Panc1 (cell line): Measurements from ENCODE around the gene RAD9B. TPM values are rescaled to one million over a fixed set of nuclear protein-coding genes. Genes with fewer than 3 reads are reported as not detected.

ENCODE experiments used
- ATAC-seq: fragments of 200-7000 bp; cut with Tn5 transposase; 2 replicates; pipeline ENCODE4 v1.9.1; 2020; ENCODE audit warnings: mild to moderate bottlenecking, moderate library complexity
- BruUV-seq: library from RNA; stranded (reverse); fragments of 400-500 nt; replicated peaks from 2 replicates; lab custom pipeline; 2021; lab: Mats Ljungman, UMichigan
- CTCF ChIA-PET: fragments of 300-600 bp; sonication (Branson Sonifier 250); formaldehyde crosslinking; loops from one replicate; lab custom pipeline; 2022; ENCODE audit warnings: antibody characterized with exemption; lab: Charles Lee
- POLR2A ChIA-PET: fragments of 300-600 bp; sonication (Branson Sonifier 250); formaldehyde crosslinking; loops from one replicate; lab custom pipeline; 2022; ENCODE audit warnings: antibody characterized with exemption; lab: Charles Lee
- DNase-seq: peaks from one replicate; pipeline ENCODE4 v3.0.0-alpha.2; 2010; ENCODE audit warnings: low read depth, low spot score
- H3K27ac ChIP-seq: 2 replicates; pipeline ENCODE4 v1.5.1; 2011; ENCODE audit warnings: mild to moderate bottlenecking, low read length, inconsistent platforms
- H3K27me3 ChIP-seq: fragments of 200-500 bp; sonication (Bioruptor generic); 2 replicates; pipeline ENCODE4 v1.6.0; 2014; ENCODE audit warnings: low read length, inconsistent platforms; ENCODE audit not compliant: control insufficient read depth, insufficient read depth
- H3K36me3 ChIP-seq: fragments of 200-500 bp; sonication (Bioruptor generic); 2 replicates; pipeline ENCODE4 v1.5.1; 2014; ENCODE audit warnings: inconsistent platforms, mild to moderate bottlenecking, low read length, moderate library complexity; ENCODE audit not compliant: control insufficient read depth, insufficient read depth
- H3K4me1 ChIP-seq: 2 replicates; pipeline ENCODE4 v1.5.1; 2011; ENCODE audit warnings: inconsistent platforms, mild to moderate bottlenecking, low read length, moderate library complexity; ENCODE audit not compliant: control insufficient read depth, insufficient read depth
- H3K4me3 ChIP-seq, 2 experiments: 2 replicates each; pipeline ENCODE4 v1.5.1; 2011 to 2012; ENCODE audit warnings: low read depth in 2 of 2, low read length in 2 of 2, mild to moderate bottlenecking in 2 of 2, inconsistent platforms in 1 of 2, moderate library complexity in 1 of 2
- H3K9me3 ChIP-seq: fragments of 200-500 bp; sonication (Bioruptor generic); 2 replicates; pipeline ENCODE4 v1.5.1; 2014; ENCODE audit warnings: low read depth, mild to moderate bottlenecking, inconsistent platforms, low read length, moderate library complexity; ENCODE audit not compliant: control insufficient read depth, insufficient read depth
- CTCF ChIP-seq: fragments of 450-650 bp; IDR thresholded peaks from 2 replicates; pipeline ENCODE4 v1.5.1; 2017; ENCODE audit warnings: mild to moderate bottlenecking
- POLR2AphosphoS5 ChIP-seq: IDR thresholded peaks from 2 replicates; pipeline ENCODE4 v1.6.1; 2012; ENCODE audit warnings: mild to moderate bottlenecking, low read depth, low read length, moderate library complexity
- SIN3A ChIP-seq: IDR thresholded peaks from 2 replicates; pipeline ENCODE4 v1.6.1; 2012; ENCODE audit warnings: low read depth, mild to moderate bottlenecking, low read length, moderate library complexity, borderline replicate concordance; ENCODE audit not compliant: insufficient read depth
- TCF7L2 ChIP-seq: IDR thresholded peaks from 2 replicates; pipeline ENCODE4 v1.6.1; 2011; ENCODE audit warnings: mild to moderate bottlenecking, low read depth, low read length, inconsistent platforms
- in situ Hi-C: cut with HindIII; loops from 2 replicates; pipeline ENCODE4 v1.10.0; 2016; ENCODE audit warnings: low sequenced_read_pairs, low pct_unique_long_range_greater_than_20kb
- intact Hi-C: fragments of 100-400 bp; cut with micrococcal nuclease; formaldehyde crosslinking; loops from one replicate; pipeline ENCODE4 v1.10.0; 2022; ENCODE audit not compliant: unreplicated experiment
- total RNA-seq: library from RNA; stranded (reverse); gene quantifications from one replicate; pipeline ENCODE4 v1.2.1, GENCODE V29; 2021; ENCODE audit not compliant: unreplicated experiment
- TF ChIP-seq, protein P1 (sequence below), 2 experiments: IDR thresholded peaks; 2 replicates each; pipeline ENCODE4 v1.6.1; 2011 to 2012; ENCODE audit warnings: low read depth in 2 of 2, control low read depth in 1 of 2, low read length in 1 of 2, mild to moderate bottlenecking in 1 of 2, moderate library complexity in 1 of 2; ENCODE audit not compliant: insufficient read depth in 1 of 2

The RAD9B gene
- total RNA-seq, 1 experiment from 2014 or later: 0.98 TPM

DNA sequence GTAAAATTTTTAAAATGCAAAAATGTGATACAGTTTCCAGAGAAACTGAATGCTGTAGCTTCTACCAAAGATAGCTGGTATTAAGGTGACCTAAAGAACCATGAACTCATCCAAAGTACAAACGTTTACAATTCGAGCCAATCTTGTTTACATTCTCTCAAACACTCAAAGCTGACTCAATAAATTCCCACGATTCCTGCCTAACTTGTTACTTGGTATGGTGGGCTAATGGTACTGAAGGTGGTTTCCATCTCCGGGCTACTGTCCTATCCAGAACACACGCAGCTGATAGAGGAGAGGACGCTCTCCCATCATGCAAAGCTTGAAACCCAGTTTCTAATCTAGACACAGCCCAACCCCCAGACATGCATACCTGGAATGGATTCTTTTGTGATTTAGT lies 31.5 kb downstream of the RAD9B start:
- H3K36me3 ChIP-seq: peaks cover 8% of the 10 kb centered on the region; the same call in 1 of the 2 replicates
- DNase-seq (no peak), ATAC-seq (no peak)
- H3K27me3 ChIP-seq: no peaks in the 10 kb centered on the region
- POLR2A ChIA-PET: interaction anchor here (0.6 kb wide), 1 partner anchor 47 kb away, joined by 4 read pairs; no protein-coding TSS in a partner anchor
- H3K4me1 ChIP-seq: no peaks in the 10 kb centered on the region
- in situ Hi-C loops (no loop called here), intact Hi-C loops (no loop called here)
- H3K27ac ChIP-seq: no peak overlapping the region
- CTCF ChIA-PET: interaction anchor here (0.6 kb wide), 1 partner anchor 11 kb away, joined by 4 read pairs; no protein-coding TSS in a partner anchor
- no peak for TF ChIP-seq TCF7L2
- no peak for TF ChIP-seq SIN3A
- TF ChIP-seq POLR2AphosphoS5: no peak
- TF ChIP-seq, protein P1, sequence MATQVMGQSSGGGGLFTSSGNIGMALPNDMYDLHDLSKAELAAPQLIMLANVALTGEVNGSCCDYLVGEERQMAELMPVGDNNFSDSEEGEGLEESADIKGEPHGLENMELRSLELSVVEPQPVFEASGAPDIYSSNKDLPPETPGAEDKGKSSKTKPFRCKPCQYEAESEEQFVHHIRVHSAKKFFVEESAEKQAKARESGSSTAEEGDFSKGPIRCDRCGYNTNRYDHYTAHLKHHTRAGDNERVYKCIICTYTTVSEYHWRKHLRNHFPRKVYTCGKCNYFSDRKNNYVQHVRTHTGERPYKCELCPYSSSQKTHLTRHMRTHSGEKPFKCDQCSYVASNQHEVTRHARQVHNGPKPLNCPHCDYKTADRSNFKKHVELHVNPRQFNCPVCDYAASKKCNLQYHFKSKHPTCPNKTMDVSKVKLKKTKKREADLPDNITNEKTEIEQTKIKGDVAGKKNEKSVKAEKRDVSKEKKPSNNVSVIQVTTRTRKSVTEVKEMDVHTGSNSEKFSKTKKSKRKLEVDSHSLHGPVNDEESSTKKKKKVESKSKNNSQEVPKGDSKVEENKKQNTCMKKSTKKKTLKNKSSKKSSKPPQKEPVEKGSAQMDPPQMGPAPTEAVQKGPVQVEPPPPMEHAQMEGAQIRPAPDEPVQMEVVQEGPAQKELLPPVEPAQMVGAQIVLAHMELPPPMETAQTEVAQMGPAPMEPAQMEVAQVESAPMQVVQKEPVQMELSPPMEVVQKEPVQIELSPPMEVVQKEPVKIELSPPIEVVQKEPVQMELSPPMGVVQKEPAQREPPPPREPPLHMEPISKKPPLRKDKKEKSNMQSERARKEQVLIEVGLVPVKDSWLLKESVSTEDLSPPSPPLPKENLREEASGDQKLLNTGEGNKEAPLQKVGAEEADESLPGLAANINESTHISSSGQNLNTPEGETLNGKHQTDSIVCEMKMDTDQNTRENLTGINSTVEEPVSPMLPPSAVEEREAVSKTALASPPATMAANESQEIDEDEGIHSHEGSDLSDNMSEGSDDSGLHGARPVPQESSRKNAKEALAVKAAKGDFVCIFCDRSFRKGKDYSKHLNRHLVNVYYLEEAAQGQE (IDR thresholded peaks at IDR 0.05; ENCODE audit: insufficient read depth in 1 of 2, low read depth in 2 of 2, low read length in 1 of 2): no peak
- TF ChIP-seq CTCF: no peak
- no TSS peak for BruUV-seq
- H3K9me3 ChIP-seq: no peaks in the 10 kb centered on the region
- H3K4me3 ChIP-seq: no peak overlapping the region

DNA sequence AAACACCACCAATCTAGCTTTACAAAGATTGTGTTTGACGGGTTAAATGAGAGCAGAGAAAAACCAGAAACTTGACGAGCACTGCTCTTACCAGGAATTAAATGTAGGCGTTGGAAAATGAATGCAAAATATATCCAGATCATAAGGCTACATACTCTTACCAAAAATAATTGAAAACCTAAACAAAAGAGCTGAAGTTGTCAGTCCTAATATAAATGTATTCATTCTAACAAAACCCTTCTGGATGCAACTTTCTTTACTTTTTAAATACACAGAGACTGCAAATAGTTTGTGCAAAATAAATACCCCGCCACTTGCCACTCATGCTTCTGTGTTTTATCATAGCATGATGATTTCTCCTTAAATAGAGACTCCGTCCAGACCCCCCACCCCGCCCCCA lies 32.7 kb downstream of the RAD9B start:
- POLR2A ChIA-PET: no interaction called here
- CTCF ChIA-PET: no interaction called here
- H3K36me3 ChIP-seq: peaks cover 8% of the 10 kb centered on the region; the same call in 1 of the 2 replicates
- no peaks in the 10 kb centered on the region for H3K4me1 ChIP-seq
- H3K4me3 ChIP-seq: no peak overlapping the region
- no peak overlapping the region for H3K27ac ChIP-seq
- BruUV-seq: no TSS peak
- no peak for TF ChIP-seq SIN3A
- TF ChIP-seq, protein P1 (IDR thresholded peaks at IDR 0.05; ENCODE audit: insufficient read depth in 1 of 2, low read depth in 2 of 2, low read length in 1 of 2): no peak
- TF ChIP-seq CTCF: no peak
- TF ChIP-seq POLR2AphosphoS5: no peak
- TF ChIP-seq TCF7L2: no peak
- intact Hi-C loops (no loop called here), in situ Hi-C loops (no loop called here)
- DNase-seq (no peak), ATAC-seq (no peak)
- H3K9me3 ChIP-seq: no peaks in the 10 kb centered on the region
- H3K27me3 ChIP-seq: no peaks in the 10 kb centered on the region
